ENCODE data around the gene F13A1. TPM values are rescaled to one million over a fixed set of nuclear protein-coding genes. Genes with fewer than 3 reads are reported as not detected.

Gene F13A1
- total and polyA plus RNA-seq, 3 donors from 2014 or later: 11.7 to 53.0 (median 22.7) TPM

- Histone ChIP-seq H3K4me3 (no peak overlapping the region), H3K36me3 (ENCODE audit: low read depth, missing control alignments) (no peaks in the 10 kb centered on the region), H3K4me1 (peaks cover 5% of the 10 kb centered on the region), H3K9me3 (no peaks in the 10 kb centered on the region), H3K27ac (no peak overlapping the region), H3K27me3 (no peaks in the 10 kb centered on the region)
- no peak for TF ChIP-seq CTCF (IDR thresholded peaks at IDR 0.05)
- no peak for TF ChIP-seq POLR2A (IDR thresholded peaks at IDR 0.05)
- WGBS, 2 donors: 55 to 77% methylated on average over 8 of the region's 8 CpGs
- DNase-seq: no peak
- intact Hi-C loops (cut with DNase I; ENCODE audit: low total_unique reads): no loop called here
Measured at GRCh38 chr6:6176586-6177228, 143.8 kb downstream of the F13A1 start.

DNA sequence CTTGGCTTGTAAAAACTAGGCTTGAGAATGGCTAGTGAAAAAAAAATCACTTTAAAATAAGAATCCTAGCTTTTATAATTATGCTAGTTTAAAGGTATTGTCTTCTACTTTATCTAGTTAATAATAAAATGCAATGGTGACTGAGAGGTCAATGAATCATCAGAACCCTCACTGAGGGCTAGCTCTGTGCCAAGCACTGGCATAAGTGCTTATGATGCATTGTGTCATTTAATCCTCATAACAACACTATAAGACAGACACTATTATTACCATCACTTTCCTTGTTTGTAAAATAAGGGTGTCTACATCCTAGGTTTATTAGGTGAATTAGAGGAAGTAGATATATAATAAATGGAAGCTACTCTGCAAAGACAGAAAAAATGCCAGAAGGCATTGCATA, 144.3 kb downstream of the F13A1 start:
- no peaks in the 10 kb centered on the region for H3K36me3 ChIP-seq (ENCODE audit: low read depth, missing control alignments)
- intact Hi-C loops (cut with DNase I; ENCODE audit: low total_unique reads): no loop called here
- no peak for DNase-seq

GRCh38 chr6:6169141-6169540, 151.3 kb downstream of the F13A1 start:
- Histone ChIP-seq H3K4me1 (no peaks in the 10 kb centered on the region), H3K27me3 (no peaks in the 10 kb centered on the region), H3K9me3 (no peaks in the 10 kb centered on the region), H3K36me3 (ENCODE audit: low read depth, missing control alignments) (no peaks in the 10 kb centered on the region), H3K27ac (no peak overlapping the region), H3K4me3 (no peak overlapping the region)
- intact Hi-C loops (cut with DNase I; ENCODE audit: low total_unique reads): no loop called here
- no peak for DNase-seq
- TF ChIP-seq CTCF (IDR thresholded peaks at IDR 0.05) (no peak), POLR2A (IDR thresholded peaks at IDR 0.05) (no peak)
- WGBS, 2 donors: 70 to 83% methylated on average over 1 of the region's 1 CpG

More for the DNA sequence above, 144.3 kb downstream of the F13A1 start:
- H3K27ac ChIP-seq: no peak overlapping the region
- H3K27me3 ChIP-seq: no peaks in the 10 kb centered on the region
- peaks cover 5% of the 10 kb centered on the region for H3K4me1 ChIP-seq
- H3K4me3 ChIP-seq: no peak overlapping the region
- H3K9me3 ChIP-seq: no peaks in the 10 kb centered on the region
- no peak for TF ChIP-seq POLR2A (IDR thresholded peaks at IDR 0.05)
- no peak for TF ChIP-seq CTCF (IDR thresholded peaks at IDR 0.05)

GRCh38 chr6:6166064-6166463, 154.4 kb downstream of the F13A1 start:
- no peaks in the 10 kb centered on the region for H3K36me3 ChIP-seq (ENCODE audit: low read depth, missing control alignments)
- H3K27ac ChIP-seq: no peak overlapping the region
- WGBS, 2 donors: 80 to 89% methylated on average over 3 of the region's 3 CpGs
- TF ChIP-seq CTCF (IDR thresholded peaks at IDR 0.05) (no peak), POLR2A (IDR thresholded peaks at IDR 0.05) (no peak)
- intact Hi-C loops (cut with DNase I; ENCODE audit: low total_unique reads): no loop called here
- H3K4me3 ChIP-seq: no peak overlapping the region
- no peak for DNase-seq
- no peaks in the 10 kb centered on the region for H3K9me3 ChIP-seq
- no peaks in the 10 kb centered on the region for H3K27me3 ChIP-seq
- H3K4me1 ChIP-seq: no peaks in the 10 kb centered on the region

GRCh38 chr6:6164367-6164766, 156.1 kb downstream of the F13A1 start:
- Histone ChIP-seq H3K9me3 (no peaks in the 10 kb centered on the region), H3K36me3 (ENCODE audit: low read depth, missing control alignments) (no peaks in the 10 kb centered on the region), H3K4me1 (no peaks in the 10 kb centered on the region), H3K4me3 (no peak overlapping the region), H3K27ac (no peak overlapping the region), H3K27me3 (no peaks in the 10 kb centered on the region)
- intact Hi-C loops (cut with DNase I; ENCODE audit: low total_unique reads): no loop called here
- TF ChIP-seq CTCF (IDR thresholded peaks at IDR 0.05) (no peak), POLR2A (IDR thresholded peaks at IDR 0.05) (no peak)
- no peak for DNase-seq
- 73 to 81% methylated on average over 4 of the region's 4 CpGs for WGBS, 2 donors

Data from testis (tissue), 3 donors.